Natural killer cell (primary cell): ENCODE results near the gene NMNAT2. TPM values are rescaled to one million over a fixed set of nuclear protein-coding genes. Genes with fewer than 3 reads are reported as not detected.

Source experiments
- ATAC-seq, 3 donors: fragments of 150-1000 bp in 2 of 3; fragments of 200-7000 bp in 1 of 3; cut with Tn5 transposase; 1 replicate in 1 of 3; 2 replicates in 2 of 3; pipeline ENCODE4 v1.10.0; 2021; ENCODE audit warnings: mild to moderate bottlenecking in 2 of 3, moderate library complexity in 2 of 3
- DNase-seq, 2 donors: peaks; one replicate each; pipeline versions ENCODE4 v3.0.0 to v3.0.0-alpha.2; 2013 to 2021; ENCODE audit warnings: mixed read lengths in 1 of 2
- H3K27ac ChIP-seq: one replicate; pipeline ENCODE4 v1.5.1; 2013; ENCODE audit warnings: mild to moderate bottlenecking, low read length
- H3K27me3 ChIP-seq: one replicate; pipeline ENCODE4 v1.6.1; 2013; ENCODE audit warnings: low read length; ENCODE audit not compliant: control insufficient read depth, insufficient read depth
- H3K36me3 ChIP-seq: one replicate; pipeline ENCODE4 v1.6.1; 2013; ENCODE audit warnings: low read length; ENCODE audit not compliant: control insufficient read depth, insufficient read depth
- H3K4me1 ChIP-seq: one replicate; pipeline ENCODE4 v1.6.1; 2013; ENCODE audit warnings: low read length; ENCODE audit not compliant: control insufficient read depth, insufficient read depth
- H3K4me3 ChIP-seq: one replicate; pipeline ENCODE4 v1.5.1; 2013; ENCODE audit warnings: low read length
- H3K9me3 ChIP-seq: one replicate; pipeline ENCODE4 v1.6.1; 2013; ENCODE audit warnings: low read length; ENCODE audit not compliant: control insufficient read depth, insufficient read depth
- H3K27ac Mint-ChIP-seq, 2 donors: one replicate each; pipeline ENCODE4 v1.8.0; 2022; ENCODE audit warnings: mild to moderate bottlenecking in 2 of 2, mixed read lengths in 2 of 2, moderate library complexity in 1 of 2
- H3K27me3 Mint-ChIP-seq, 2 donors: one replicate each; pipeline ENCODE4 v1.8.0; 2022; ENCODE audit warnings: low read depth in 2 of 2, mixed read lengths in 2 of 2
- H3K36me3 Mint-ChIP-seq: one replicate; pipeline ENCODE4 v1.8.0; 2022; ENCODE audit warnings: mixed read lengths
- H3K4me1 Mint-ChIP-seq, 2 donors: one replicate each; pipeline ENCODE4 v1.8.0; 2022; ENCODE audit warnings: mixed read lengths in 2 of 2
- H3K4me3 Mint-ChIP-seq: one replicate; pipeline ENCODE4 v1.8.0; 2022; ENCODE audit warnings: mild to moderate bottlenecking, moderate library complexity, mixed read lengths
- H3K9me3 Mint-ChIP-seq, 2 donors: one replicate each; pipeline ENCODE4 v1.8.0; 2022; ENCODE audit warnings: mixed read lengths in 2 of 2
- WGBS: methylation state at CpG from one replicate; pipeline ENCODE4 v1.1.7; 2013; ENCODE audit warnings: missing lambda C conversion rate; ENCODE audit not compliant: insufficient coverage; 5-methylcytosine and 5-hydroxymethylcytosine counted together
- intact Hi-C: fragments of 100-400 bp; cut with micrococcal nuclease; formaldehyde crosslinking; loops from one replicate; pipeline ENCODE4 v1.14.2; 2022
- total RNA-seq, 4 donors: library from RNA; stranded (reverse); fragments of 120-200 nt in 1 of 4; gene quantifications; one replicate each; pipeline versions ENCODE4 v1.2.3 to v1.2.4, GENCODE V29; 2013 to 2022
- TF ChIP-seq, protein P1 (sequence below): fragments of 200-600 bp; IDR thresholded peaks from one replicate; pipeline ENCODE4 v1.8.0; 2022; ENCODE audit warnings: antibody characterized with exemption

Gene NMNAT2
- total RNA-seq, 3 donors from 2014 or later (not counting 1 experiment from before 2014, with no cell fraction given), result not detected

DNA sequence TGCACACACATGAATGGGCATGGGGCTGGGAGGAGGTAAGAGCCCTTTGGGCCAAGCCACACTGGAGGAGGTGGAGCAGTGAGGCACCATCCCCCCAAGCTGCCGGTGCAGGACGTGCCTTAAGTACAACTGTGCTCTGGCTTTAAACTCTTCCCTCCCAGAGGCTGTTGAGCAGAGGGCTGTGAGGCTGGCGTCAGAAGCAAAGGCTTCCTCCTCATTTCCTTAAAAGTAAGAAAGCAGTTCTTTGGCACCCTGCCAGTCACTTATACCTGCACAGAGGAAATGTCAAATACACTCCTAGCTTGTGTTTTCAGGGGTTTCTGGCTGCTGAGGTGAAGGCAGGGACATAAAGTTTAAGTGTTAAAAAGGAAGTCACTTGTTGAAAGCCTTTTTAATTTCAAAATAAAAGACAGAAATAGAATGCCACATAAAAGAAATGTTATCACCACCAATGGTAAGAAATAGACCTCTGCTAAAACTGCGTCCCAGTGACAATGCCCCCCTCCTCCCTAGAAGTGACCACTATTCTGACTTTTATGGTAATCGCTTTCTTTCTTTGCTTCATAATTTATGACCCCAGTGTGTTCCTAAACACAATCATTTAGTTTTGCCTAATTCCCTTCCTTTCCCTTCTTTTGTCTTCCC lies 199.1 kb downstream of the NMNAT2 start:
- no peak overlapping the region for H3K27ac Mint-ChIP-seq
- H3K27me3 Mint-ChIP-seq, result peaks cover 7 to 15% of the 10 kb centered on the region in 2 donors
- Histone ChIP-seq H3K27me3 (no peaks in the 10 kb centered on the region), H3K27ac (no peak overlapping the region), H3K36me3 (no peaks in the 10 kb centered on the region), H3K9me3 (no peaks in the 10 kb centered on the region), H3K4me1 (peaks cover 3% of the 10 kb centered on the region), H3K4me3 (no peak overlapping the region)
- H3K9me3 Mint-ChIP-seq, result no peaks in the 10 kb centered on the region
- no peaks in the 10 kb centered on the region for H3K4me1 Mint-ChIP-seq
- intact Hi-C loops, result no loop called here
- WGBS, result 4% methylated on average over 5 of the region's 5 CpGs
- H3K4me3 Mint-ChIP-seq, result no peak overlapping the region
- no peaks in the 10 kb centered on the region for H3K36me3 Mint-ChIP-seq
- TF ChIP-seq, protein P1, sequence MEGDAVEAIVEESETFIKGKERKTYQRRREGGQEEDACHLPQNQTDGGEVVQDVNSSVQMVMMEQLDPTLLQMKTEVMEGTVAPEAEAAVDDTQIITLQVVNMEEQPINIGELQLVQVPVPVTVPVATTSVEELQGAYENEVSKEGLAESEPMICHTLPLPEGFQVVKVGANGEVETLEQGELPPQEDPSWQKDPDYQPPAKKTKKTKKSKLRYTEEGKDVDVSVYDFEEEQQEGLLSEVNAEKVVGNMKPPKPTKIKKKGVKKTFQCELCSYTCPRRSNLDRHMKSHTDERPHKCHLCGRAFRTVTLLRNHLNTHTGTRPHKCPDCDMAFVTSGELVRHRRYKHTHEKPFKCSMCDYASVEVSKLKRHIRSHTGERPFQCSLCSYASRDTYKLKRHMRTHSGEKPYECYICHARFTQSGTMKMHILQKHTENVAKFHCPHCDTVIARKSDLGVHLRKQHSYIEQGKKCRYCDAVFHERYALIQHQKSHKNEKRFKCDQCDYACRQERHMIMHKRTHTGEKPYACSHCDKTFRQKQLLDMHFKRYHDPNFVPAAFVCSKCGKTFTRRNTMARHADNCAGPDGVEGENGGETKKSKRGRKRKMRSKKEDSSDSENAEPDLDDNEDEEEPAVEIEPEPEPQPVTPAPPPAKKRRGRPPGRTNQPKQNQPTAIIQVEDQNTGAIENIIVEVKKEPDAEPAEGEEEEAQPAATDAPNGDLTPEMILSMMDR, result no peak
- ATAC-seq (peak in 1 of 3 donors; percentile 20), DNase-seq (peak in 1 of 2 donors; percentile 83)

DNA sequence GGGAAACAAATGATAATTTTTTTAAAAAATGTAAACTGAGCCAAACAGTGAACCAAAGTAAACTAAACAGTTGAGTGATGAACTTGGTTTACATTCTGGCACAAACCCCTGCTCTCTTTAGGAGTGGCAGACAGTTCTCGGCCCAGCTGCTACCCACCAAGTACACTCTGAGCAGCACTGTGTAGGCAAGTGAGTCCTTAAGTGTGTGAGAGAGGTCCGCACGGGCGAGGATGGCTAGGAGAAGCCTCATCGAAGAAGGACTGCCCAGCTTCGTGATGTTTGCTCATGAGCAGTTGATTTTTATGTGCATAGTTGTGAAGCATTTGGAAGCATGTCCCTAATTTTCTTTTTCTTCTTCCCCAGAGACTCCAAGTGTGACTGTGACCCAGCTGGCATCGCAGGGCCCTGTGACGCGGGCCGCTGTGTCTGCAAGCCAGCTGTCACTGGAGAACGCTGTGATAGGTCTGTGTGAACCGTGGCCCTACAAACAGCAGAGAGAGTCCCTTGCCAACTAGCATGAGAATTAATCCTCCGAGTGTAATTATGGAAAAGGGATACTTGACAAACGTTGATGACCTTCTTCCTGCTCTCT lies 200.1 kb downstream of the NMNAT2 start:
- Histone ChIP-seq H3K4me3 (no peak overlapping the region), H3K36me3 (no peaks in the 10 kb centered on the region), H3K27ac (no peak overlapping the region), H3K4me1 (peaks cover 3% of the 10 kb centered on the region), H3K9me3 (no peaks in the 10 kb centered on the region), H3K27me3 (no peaks in the 10 kb centered on the region)
- Mint-ChIP-seq H3K27ac (no peak overlapping the region), H3K4me3 (no peak overlapping the region), H3K9me3 (no peaks in the 10 kb centered on the region), H3K27me3 (peaks cover 10 to 15% of the 10 kb centered on the region in 2 donors), H3K36me3 (no peaks in the 10 kb centered on the region), H3K4me1 (no peaks in the 10 kb centered on the region)
- DNase-seq (no peak), ATAC-seq (no peak)
- intact Hi-C loops, result no loop called here
- WGBS, result 87% methylated on average over 14 of the region's 14 CpGs
- TF ChIP-seq, protein P1, result no peak

DNA sequence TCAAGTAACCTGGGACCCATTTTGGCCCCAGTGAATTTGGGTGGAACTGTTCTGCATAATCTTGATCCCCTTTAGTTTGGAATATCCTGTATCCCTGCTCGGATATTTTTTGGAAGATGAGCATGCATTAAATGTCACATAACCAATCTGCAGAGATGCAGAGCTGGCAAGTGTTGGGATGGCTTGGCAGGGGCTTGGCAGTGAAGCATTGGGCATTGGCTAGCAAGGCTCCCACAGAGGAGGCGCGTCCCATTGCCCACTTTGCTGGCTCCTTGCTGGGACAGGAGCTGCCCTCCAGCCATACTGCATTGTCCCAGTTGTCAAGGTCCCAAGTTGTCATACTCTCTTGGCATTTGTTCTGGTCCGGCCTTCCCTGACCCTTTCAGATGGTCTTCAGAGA lies 202.2 kb downstream of the NMNAT2 start:
- Histone ChIP-seq H3K27me3 (peaks cover 3% of the 10 kb centered on the region), H3K4me1 (peaks cover 3% of the 10 kb centered on the region), H3K36me3 (no peaks in the 10 kb centered on the region), H3K9me3 (no peaks in the 10 kb centered on the region), H3K27ac (no peak overlapping the region), H3K4me3 (no peak overlapping the region)
- intact Hi-C loops, result no loop called here
- no peak for ATAC-seq
- H3K36me3 Mint-ChIP-seq, result no peaks in the 10 kb centered on the region
- H3K27me3 Mint-ChIP-seq, result peaks cover 15 to 24% of the 10 kb centered on the region in 2 donors
- WGBS, result 87% methylated on average over 4 of the region's 4 CpGs
- no peak overlapping the region for H3K4me3 Mint-ChIP-seq
- no peak overlapping the region for H3K27ac Mint-ChIP-seq
- no peaks in the 10 kb centered on the region for H3K4me1 Mint-ChIP-seq
- no peak for DNase-seq
- H3K9me3 Mint-ChIP-seq, result no peaks in the 10 kb centered on the region
- TF ChIP-seq, protein P1, result no peak
